HepG2 (cell line): ENCODE measurements around the gene ZFP69B. TPM values are rescaled to one million over a fixed set of nuclear protein-coding genes. Genes with fewer than 3 reads are reported as not detected.

Source experiments
- ESRRA ChIP-seq: sonication (generic); formaldehyde crosslinking; IDR thresholded peaks from 2 replicates; pipeline ENCODE4 v1.5.1; 2020; ENCODE audit warnings: mild to moderate bottlenecking, low read depth, missing genetic modification reagents
- GTF3A ChIP-seq: sonication (generic); formaldehyde crosslinking; conservative IDR thresholded peaks from 2 replicates; pipeline ENCODE4 v1.4.0; 2020; ENCODE audit warnings: mild to moderate bottlenecking, missing genetic modification reagents
- HIVEP1 ChIP-seq: sonication (generic); formaldehyde crosslinking; IDR thresholded peaks from 2 replicates; pipeline ENCODE4 v1.4.0; 2020; ENCODE audit warnings: mild to moderate bottlenecking, missing genetic modification reagents
- JUNB ChIP-seq: sonication (generic); formaldehyde crosslinking; IDR thresholded peaks from 2 replicates; pipeline ENCODE4 v1.8.0; 2022; ENCODE audit warnings: missing genetic modification reagents, mild to moderate bottlenecking, borderline replicate concordance
- POLR2A ChIP-seq, 2 experiments: IDR thresholded peaks; 2 replicates each; pipeline ENCODE4 v1.6.1; 2011; ENCODE audit warnings: low read depth in 2 of 2, low read length in 2 of 2, mild to moderate bottlenecking in 1 of 2, moderate library complexity in 1 of 2; ENCODE audit not compliant: insufficient read depth in 1 of 2
- SMAD3 ChIP-seq: sonication (generic); formaldehyde crosslinking; IDR thresholded peaks from 2 replicates; pipeline ENCODE4 v1.4.0; 2020; ENCODE audit warnings: missing genetic modification reagents
- SRSF4 ChIP-seq: fragments of 200-400 bp; formaldehyde crosslinking; IDR thresholded peaks from one replicate; pipeline ENCODE4 v1.6.1; 2018; ENCODE audit warnings: mild to moderate bottlenecking, low read depth, low read length, moderate library complexity; ENCODE audit not compliant: poor library complexity, severe bottlenecking
- TBX3 ChIP-seq: fragments of 450-650 bp; IDR thresholded peaks from 2 replicates; pipeline ENCODE4 v1.6.1; 2017; ENCODE audit warnings: antibody characterized with exemption, mild to moderate bottlenecking, inconsistent platforms, borderline replicate concordance
- TOE1 ChIP-seq: sonication (generic); formaldehyde crosslinking; IDR thresholded peaks from 2 replicates; pipeline ENCODE4 v1.4.0; 2020; ENCODE audit warnings: mild to moderate bottlenecking, missing genetic modification reagents
- ZFX ChIP-seq: sonication (generic); formaldehyde crosslinking; IDR thresholded peaks from 2 replicates; pipeline ENCODE4 v1.4.0; 2020; ENCODE audit warnings: mild to moderate bottlenecking, low read depth, missing genetic modification reagents, moderate library complexity
- ZNF34 ChIP-seq: sonication (generic); formaldehyde crosslinking; IDR thresholded peaks from 2 replicates; pipeline ENCODE4 v1.4.0; 2020; ENCODE audit warnings: mild to moderate bottlenecking, missing genetic modification reagents, borderline replicate concordance
- ZNF629 ChIP-seq: sonication (generic); formaldehyde crosslinking; conservative IDR thresholded peaks from 2 replicates; pipeline ENCODE4 v1.5.0; 2020; ENCODE audit warnings: missing genetic modification reagents
- polyA plus RNA-seq, 8 experiments: library from polyadenylated mRNA; depleted of rRNA in 3 of 8; stranded (reverse) in 7 of 8; unstranded in 1 of 8; fragments of >200 nt; fragmentation: Illumina TruSeq in 4 of 8; extraction: Trizol in 4 of 8; gene quantifications; 2 replicates each; pipeline versions ENCODE4 v1.2.1 to v1.2.3, GENCODE V29; 2011 to 2016; ENCODE audit warnings: low read depth in 4 of 8, missing spikeins in 1 of 8, mixed read lengths in 1 of 8; ENCODE audit not compliant: insufficient read depth in 1 of 8
- total RNA-seq, 5 experiments: library from RNA; depleted of rRNA; stranded (reverse); fragments of >200 nt; fragmentation: Illumina TruSeq; extraction: Trizol; gene quantifications; 2 replicates each; pipeline ENCODE4 v1.2.3, GENCODE V29; 2016; ENCODE audit warnings: low read depth in 1 of 5
- TF ChIP-seq, protein P1 (sequence below): sonication (generic); formaldehyde crosslinking; IDR thresholded peaks from 2 replicates; pipeline ENCODE4 v1.8.0; 2022; ENCODE audit warnings: low read depth, missing genetic modification reagents
- TF ChIP-seq, protein P2 (sequence below): sonication (generic); formaldehyde crosslinking; conservative IDR thresholded peaks from 2 replicates; pipeline ENCODE4 v1.5.0; 2020; ENCODE audit warnings: missing genetic modification reagents
- TF ChIP-seq, protein P3 (sequence below): conservative IDR thresholded peaks from 2 replicates; pipeline ENCODE4 v1.6.1; 2018; ENCODE audit warnings: missing genetic modification reagents
- TF ChIP-seq, protein P4 (sequence below), 2 experiments: sonication (generic) in 1 of 2; formaldehyde crosslinking in 1 of 2; IDR thresholded peaks; 2 replicates each; pipeline versions ENCODE4 v1.4.0 to v1.6.1; 2018 to 2020; ENCODE audit warnings: missing genetic modification reagents in 2 of 2, borderline replicate concordance in 1 of 2, low read depth in 1 of 2, mild to moderate bottlenecking in 1 of 2, missing biosample characterization in 1 of 2
- TF ChIP-seq, protein P5 (sequence below): sonication (generic); formaldehyde crosslinking; IDR thresholded peaks from 2 replicates; pipeline ENCODE4 v1.9.0; 2021; ENCODE audit warnings: missing genetic modification reagents, mild to moderate bottlenecking, borderline replicate concordance

Gene ZFP69B
- total and polyA plus RNA-seq, 2 of the 13 experiments (the other 11 are each of a cell fraction or from before 2014, with no cell fraction given), result 4.6 to 7.7 TPM

DNA sequence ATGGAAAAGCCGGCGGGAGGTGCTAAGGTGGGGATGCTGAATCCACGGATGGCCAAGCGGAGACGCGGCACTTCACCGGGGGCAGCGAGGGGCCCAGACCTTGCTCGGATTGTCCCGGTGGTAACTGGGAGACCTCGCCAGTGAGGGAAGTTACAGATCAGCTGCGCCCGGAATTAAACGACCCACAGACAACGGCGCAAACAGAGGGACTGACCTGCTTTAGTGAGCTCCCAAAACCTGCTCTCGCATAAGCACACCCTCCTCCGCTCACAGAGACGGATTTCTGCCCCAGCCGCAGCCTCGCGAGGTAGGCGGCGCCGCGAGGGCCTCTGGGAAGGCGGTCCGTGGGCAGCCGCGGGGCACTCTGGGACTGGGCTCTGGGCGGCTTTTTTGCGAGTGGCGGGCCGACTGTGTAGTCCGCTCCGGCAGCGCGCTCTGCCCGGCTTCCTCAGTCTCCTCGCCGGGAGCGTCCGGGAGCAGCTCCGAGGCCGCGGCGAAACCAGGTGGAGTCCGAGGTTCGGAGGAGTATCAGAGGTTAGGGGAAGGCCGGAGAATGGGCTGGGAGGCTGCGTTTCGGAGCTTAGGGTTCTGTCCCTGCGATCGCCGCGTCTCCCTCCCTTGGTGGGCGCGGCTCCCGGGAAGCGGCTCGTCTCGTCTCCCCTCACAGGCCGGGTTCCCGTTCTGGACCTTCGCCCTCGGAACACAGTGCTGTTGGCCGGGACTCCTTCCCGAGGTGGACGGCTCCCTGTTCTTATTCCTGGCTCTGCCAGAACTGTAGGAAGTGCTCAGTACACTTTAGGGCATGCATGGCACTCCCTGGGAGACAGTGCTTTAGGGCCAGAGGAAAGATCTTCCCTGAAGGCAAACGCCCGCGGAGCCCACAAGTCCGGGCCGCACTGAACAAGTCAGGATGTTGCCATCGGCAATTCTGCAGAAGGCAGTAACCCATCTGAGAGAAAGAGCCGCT is 58.4 kb downstream of the ZFP69B start, which contains the start of gene EXO5 (continued):
- TF ChIP-seq, protein P1, sequence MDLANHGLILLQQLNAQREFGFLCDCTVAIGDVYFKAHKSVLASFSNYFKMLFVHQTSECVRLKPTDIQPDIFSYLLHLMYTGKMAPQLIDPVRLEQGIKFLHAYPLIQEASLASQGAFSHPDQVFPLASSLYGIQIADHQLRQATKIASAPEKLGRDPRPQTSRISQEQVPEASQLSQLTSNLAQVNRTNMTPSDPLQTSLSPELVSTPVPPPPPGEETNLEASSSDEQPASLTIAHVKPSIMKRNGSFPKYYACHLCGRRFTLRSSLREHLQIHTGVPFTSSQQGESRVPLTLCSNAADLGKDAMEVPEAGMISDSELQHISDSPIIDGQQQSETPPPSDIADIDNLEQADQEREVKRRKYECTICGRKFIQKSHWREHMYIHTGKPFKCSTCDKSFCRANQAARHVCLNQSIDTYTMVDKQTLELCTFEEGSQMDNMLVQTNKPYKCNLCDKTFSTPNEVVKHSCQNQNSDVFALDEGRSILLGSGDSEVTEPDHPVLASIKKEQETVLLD (CRISPR knock-in tag), result no peak
- TF ChIP-seq HIVEP1 (CRISPR knock-in tag), result peak; percentile 90
- no peak for TF ChIP-seq JUNB (CRISPR knock-in tag)
- no peak for TF ChIP-seq TBX3
- TF ChIP-seq ESRRA, result 0 out of 2 replicates have a peak, but pooled peaks have one; percentile 45
- TF ChIP-seq SRSF4, result no peak
- no peak for TF ChIP-seq TOE1 (CRISPR knock-in tag)
- TF ChIP-seq, protein P2, sequence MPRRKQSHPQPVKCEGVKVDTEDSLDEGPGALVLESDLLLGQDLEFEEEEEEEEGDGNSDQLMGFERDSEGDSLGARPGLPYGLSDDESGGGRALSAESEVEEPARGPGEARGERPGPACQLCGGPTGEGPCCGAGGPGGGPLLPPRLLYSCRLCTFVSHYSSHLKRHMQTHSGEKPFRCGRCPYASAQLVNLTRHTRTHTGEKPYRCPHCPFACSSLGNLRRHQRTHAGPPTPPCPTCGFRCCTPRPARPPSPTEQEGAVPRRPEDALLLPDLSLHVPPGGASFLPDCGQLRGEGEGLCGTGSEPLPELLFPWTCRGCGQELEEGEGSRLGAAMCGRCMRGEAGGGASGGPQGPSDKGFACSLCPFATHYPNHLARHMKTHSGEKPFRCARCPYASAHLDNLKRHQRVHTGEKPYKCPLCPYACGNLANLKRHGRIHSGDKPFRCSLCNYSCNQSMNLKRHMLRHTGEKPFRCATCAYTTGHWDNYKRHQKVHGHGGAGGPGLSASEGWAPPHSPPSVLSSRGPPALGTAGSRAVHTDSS (CRISPR knock-in tag), result 0 out of 2 replicates have a peak, but pooled peaks have one; percentile 90
- TF ChIP-seq, protein P3, sequence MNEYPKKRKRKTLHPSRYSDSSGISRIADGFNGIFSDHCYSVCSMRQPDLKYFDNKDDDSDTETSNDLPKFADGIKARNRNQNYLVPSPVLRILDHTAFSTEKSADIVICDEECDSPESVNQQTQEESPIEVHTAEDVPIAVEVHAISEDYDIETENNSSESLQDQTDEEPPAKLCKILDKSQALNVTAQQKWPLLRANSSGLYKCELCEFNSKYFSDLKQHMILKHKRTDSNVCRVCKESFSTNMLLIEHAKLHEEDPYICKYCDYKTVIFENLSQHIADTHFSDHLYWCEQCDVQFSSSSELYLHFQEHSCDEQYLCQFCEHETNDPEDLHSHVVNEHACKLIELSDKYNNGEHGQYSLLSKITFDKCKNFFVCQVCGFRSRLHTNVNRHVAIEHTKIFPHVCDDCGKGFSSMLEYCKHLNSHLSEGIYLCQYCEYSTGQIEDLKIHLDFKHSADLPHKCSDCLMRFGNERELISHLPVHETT (CRISPR knock-in tag), result peak; percentile 19; the same call in 1 of the 2 replicates
- 0 out of 2 replicates have a peak, but pooled peaks have one; percentile 75 for TF ChIP-seq ZNF34 (CRISPR knock-in tag)
- TF ChIP-seq POLR2A (IDR thresholded peaks at IDR 0.05; ENCODE audit: insufficient read depth in 1 of 2, low read depth in 2 of 2, low read length in 2 of 2), result peak; percentile 76 to 93
- TF ChIP-seq, protein P4, sequence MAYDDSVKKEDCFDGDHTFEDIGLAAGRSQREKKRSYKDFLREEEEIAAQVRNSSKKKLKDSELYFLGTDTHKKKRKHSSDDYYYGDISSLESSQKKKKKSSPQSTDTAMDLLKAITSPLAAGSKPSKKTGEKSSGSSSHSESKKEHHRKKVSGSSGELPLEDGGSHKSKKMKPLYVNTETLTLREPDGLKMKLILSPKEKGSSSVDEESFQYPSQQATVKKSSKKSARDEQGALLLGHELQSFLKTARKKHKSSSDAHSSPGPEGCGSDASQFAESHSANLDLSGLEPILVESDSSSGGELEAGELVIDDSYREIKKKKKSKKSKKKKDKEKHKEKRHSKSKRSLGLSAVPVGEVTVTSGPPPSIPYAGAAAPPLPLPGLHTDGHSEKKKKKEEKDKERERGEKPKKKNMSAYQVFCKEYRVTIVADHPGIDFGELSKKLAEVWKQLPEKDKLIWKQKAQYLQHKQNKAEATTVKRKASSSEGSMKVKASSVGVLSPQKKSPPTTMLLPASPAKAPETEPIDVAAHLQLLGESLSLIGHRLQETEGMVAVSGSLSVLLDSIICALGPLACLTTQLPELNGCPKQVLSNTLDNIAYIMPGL (CRISPR knock-in tag; IDR thresholded peaks at IDR 0.05; ENCODE audit: borderline replicate concordance in 1 of 2, low read depth in 1 of 2), result peak; percentile 70 to 84
- TF ChIP-seq ZFX (CRISPR knock-in tag), result peak; percentile 84
- TF ChIP-seq ZNF629 (CRISPR knock-in tag), result 0 out of 2 replicates have a peak, but pooled peaks have one; percentile 34
- no peak for TF ChIP-seq GTF3A (CRISPR knock-in tag)
- TF ChIP-seq, protein P5, sequence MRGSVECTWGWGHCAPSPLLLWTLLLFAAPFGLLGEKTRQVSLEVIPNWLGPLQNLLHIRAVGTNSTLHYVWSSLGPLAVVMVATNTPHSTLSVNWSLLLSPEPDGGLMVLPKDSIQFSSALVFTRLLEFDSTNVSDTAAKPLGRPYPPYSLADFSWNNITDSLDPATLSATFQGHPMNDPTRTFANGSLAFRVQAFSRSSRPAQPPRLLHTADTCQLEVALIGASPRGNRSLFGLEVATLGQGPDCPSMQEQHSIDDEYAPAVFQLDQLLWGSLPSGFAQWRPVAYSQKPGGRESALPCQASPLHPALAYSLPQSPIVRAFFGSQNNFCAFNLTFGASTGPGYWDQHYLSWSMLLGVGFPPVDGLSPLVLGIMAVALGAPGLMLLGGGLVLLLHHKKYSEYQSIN (CRISPR knock-in tag), result no peak
- peak; percentile 74 for TF ChIP-seq SMAD3 (CRISPR knock-in tag)
